GM21515 (cell line): ENCODE data around the gene SPRED2.
A peak's percentile ranks its signal among the peaks of the same experiment; 100 is the strongest.

Source experiments
- ATAC-seq: cut with Tn5 transposase; IDR thresholded peaks from one replicate; pipeline ENCODE4 v1.9.1; 2021; ENCODE audit not compliant: unreplicated experiment

The SPRED2 gene, protein sequence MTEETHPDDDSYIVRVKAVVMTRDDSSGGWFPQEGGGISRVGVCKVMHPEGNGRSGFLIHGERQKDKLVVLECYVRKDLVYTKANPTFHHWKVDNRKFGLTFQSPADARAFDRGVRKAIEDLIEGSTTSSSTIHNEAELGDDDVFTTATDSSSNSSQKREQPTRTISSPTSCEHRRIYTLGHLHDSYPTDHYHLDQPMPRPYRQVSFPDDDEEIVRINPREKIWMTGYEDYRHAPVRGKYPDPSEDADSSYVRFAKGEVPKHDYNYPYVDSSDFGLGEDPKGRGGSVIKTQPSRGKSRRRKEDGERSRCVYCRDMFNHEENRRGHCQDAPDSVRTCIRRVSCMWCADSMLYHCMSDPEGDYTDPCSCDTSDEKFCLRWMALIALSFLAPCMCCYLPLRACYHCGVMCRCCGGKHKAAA

DNA sequence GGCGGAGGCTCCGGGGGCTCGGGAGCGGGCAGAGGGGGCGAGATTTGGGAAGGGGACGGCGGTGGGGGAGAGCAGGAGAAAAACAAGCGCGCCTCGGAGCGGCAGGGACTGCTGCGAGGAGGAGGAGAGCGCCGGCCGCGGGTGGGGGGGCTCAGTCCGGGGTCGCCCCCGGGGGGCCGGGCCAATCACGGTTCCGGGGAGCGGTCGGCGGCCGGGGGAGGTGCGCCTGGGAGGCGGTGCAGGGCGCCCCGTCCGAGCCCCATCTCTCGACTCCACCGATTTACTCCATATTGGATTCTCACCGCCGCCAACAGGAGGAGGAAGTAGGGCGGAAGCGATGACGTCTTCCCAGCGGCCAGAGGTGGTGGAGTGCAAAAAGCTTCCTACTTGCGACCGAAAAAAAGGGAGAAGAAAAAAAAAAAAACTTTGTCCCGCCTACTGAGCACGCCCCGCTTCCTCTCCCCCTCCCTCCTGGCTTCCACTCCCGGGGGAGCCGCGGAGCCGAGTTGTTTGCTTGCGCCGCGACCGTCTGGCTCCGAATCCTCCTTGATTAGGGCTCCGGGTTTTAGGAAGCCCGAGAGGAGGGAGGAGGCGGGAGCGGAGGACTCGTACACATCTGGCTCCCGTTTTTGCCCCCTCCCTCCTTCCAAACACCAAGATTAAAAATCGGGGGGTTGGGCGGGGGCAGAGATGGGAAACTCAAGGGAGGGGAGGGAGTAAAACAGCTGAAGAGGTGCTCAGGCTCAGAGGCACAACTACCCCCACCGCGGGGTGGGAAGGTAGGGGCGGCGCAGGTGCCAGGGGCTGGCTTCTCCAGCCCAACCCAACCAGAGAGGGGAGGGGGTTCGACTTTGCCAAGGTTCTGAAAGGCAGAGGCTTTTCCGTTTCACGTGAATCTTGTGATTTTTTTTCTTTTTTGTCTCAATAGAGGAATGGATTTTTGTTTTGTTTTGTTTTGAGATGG is at the start of gene SPRED2:
SPRED2 (minus strand) TSS at position 373 of the 964 bp plus-strand sequence. CDS start 612 bp downstream, outside the sequence.
- ATAC-seq, result peak; percentile 30

GRCh38 chr2:65481961-65482360 is 49.6 kb upstream of the SPRED2 start:
- ATAC-seq, result no peak

GRCh38 chr2:65479524-65479923 is 47.1 kb upstream of the SPRED2 start:
- no peak for ATAC-seq

DNA sequence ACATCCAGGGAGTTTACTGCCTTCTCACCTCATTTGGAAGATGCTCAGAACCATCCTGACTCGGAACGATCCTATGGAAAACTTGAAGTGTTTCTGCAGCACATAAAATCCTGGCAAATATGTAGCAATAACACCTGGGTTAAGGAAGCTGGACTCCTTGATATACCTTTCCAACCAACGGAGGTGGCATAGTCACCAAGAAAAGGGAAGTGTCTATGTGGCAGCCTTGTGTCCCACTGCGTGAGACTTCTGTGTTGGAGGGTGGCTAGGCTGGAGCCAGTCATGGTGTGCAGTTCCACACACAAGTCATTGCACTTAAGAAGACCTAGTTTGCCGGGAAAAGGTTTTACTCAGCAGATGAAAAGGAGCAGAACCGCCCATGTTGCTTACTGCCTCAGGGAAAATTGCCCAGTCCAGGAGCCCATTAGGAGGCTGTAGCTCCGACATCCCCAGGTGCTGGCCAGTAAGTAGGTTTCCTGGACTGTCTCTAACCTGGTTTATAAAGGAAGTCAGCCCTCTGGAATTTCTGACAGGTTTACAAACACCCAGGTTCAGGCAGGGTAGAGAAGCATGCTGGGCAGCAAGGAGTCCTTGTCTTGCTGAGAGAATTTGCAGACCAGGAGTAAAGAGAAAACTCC is 46.2 kb upstream of the SPRED2 start:
- ATAC-seq, result no peak

DNA sequence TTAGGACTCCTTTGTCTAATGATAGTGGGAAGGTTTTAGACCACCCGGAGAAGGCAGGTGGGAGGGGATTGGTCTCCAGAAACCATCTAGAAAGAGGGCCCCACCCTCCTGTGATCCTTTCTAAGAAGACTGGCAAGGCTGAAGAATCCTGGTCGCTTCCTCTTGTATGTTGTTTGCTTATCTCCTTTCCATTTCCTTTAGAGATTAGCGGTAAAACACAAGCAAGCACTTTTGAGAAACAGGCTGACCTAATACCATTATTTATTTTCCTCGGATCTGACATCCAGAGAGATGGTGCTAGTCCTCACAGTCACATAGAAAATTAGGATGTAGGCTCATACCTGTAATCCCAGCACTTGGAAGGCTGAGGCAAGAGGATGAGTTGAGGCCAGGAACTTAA is 45.2 kb upstream of the SPRED2 start:
- no peak for ATAC-seq

DNA sequence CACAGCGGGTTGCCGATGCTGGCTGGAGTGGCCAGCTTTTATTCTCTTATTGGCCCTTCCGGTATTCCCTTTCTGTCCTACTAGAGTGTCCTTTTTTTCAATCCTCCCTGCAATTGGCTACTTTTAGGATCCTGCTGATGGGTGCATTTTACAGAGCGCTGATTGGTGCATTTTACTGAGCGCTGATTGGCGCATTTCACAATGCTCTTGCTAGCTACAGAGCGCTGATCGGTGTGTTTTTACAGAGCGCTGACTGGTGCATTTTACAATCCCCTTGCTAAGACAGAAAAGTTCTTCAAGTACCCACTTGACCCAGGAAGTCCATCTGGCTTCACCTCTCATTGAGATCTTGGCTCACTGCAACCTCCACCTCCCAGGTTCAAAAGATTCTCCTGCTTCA is 44.4 kb upstream of the SPRED2 start:
- no peak for ATAC-seq

- ATAC-seq, result no peak
Observed at GRCh38 chr2:65475000-65475399, 42.6 kb upstream of the SPRED2 start.

GRCh38 chr2:65473045-65473444 is 40.6 kb upstream of the SPRED2 start:
- ATAC-seq, result no peak

DNA sequence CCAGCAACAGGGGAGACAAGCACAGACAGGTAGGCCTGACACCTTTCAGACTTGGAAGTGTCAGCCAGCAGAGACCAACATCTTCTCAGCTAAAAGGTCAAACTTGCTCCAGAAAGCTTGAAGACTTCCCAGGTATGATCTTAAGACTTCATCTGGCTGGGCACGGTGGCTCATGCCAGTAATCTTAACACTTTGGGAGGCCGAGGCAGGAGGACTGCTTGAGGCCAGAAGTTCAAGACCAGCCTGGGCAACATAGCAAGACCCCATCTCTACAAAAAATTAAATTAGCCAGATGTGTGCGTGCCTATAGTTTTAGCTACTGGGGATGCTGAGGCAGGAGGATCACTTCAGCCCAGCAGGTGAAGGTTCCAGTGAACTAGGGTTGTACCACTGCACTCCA is 39.0 kb upstream of the SPRED2 start:
- no peak for ATAC-seq

DNA sequence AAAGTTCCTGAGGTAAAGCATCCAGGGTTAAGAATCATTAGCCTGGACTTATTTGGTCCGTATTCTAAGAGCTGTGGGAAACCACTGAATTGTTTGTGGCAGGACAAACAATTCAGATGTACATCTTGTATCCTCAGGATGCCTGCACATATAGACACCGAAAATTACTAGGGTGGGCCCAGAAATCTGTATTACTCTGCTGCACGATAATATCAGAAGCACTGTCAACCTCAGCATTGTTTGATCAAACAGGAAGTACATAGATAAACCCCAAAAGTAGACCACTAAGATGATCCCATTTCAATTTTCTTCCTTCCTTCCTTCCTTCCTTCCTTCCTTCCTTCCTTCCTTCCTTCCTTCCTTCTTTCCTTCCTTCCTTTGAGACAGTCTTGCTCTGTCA is 34.2 kb upstream of the SPRED2 start:
- no peak for ATAC-seq

DNA sequence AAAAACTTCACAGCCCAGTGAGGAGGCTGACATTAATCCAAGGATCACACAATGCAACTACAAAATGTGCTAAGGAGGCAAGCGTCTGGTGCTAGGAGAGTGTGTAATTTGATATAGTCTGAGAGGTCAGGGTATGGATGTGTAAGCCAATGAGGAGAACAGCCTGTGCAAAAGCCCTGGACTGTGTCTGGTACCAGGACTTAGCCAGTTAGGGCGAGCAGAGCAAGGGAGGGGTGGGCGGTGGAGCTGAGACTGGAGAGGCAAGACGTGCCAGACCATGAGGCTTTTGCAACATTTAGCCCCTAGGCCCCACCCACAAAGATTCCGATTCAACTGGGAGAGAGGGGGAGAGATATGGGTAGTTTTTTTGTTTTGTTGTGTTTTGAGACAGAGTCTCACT is 33.5 kb upstream of the SPRED2 start:
- ATAC-seq, result no peak

DNA sequence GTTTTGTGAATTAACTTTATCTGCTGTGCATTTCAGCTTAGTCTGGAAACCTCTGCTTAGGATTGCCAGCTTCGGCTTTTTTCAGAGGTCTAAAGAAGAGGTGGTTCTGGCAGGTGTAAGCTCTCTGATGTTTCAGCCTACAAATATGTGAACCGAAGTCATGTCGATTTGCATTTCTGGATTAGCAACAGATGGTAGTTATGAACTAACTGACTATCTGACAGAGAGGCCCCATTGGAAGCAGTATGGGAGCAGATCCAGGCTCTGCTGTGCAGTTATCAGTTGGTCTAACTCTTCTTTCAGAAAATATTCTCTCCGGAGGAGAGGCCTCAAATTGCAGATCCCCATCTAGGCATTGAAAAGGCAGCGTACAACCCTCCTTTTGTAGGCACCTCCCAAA is 32.7 kb upstream of the SPRED2 start:
- ATAC-seq, result no peak

DNA sequence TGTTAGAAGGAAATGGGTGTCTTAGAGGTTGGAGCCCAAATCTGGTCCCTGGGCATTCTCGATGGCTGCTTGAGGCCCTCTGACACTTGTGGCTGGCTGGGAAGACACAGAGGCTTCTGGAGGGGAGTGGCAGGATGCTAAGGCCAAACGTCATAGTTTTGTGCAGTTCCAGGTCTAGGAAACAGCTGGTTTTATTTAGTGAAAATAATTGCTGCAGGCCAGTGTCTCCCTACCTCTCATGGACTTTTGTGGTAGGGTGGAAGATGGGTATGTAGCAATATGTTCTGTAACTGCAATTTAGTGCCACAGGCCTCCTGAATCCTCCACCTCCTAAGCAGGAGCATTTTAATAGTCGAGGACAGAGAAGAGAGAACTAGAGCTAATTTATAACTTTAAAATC is 32.2 kb upstream of the SPRED2 start:
- ATAC-seq, result no peak

DNA sequence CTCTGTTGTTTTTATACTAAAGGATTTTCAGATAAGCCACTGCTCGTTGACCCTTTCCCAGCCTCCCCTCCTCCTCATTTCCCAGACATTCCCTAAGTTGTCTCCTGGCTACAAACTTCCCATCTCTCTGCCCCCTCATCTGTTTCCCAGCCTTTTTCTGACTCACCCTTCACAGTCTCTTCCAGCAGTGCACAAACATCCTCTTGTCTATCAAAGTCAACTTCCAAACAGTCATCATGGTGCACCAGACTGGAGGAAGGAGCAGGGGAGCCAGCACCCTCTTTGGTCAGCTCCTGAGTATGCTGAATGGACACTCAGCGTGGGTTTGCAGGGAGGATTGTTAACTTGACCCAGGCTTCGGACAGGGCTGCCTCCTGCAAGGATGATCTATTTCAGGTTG is 26.6 kb upstream of the SPRED2 start:
- ATAC-seq, result no peak

GRCh38 chr2:65456886-65457285 is 24.5 kb upstream of the SPRED2 start:
- ATAC-seq, result no peak

GRCh38 chr2:65456064-65456463 is 23.7 kb upstream of the SPRED2 start:
- ATAC-seq, result no peak

DNA sequence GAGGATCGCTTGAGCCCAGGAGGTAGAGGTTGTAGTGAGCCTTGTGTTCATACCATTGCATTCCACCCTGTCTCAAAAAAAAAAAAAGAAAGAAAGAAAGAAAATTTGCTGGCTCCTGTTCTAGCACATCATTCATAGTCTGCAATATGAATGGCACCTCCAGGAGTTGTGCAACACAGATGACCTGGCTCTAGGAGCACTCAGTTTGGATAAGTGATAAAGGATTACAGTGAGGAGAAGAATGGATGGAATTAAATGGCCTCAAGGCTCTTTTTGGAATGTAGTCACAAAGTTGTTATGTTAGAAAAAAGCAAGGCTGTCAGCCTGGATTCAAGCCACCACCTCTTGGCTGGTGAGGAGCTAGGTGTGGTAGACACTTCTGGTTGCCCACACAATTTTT is 21.5 kb upstream of the SPRED2 start:
- no peak for ATAC-seq

- no peak for ATAC-seq
Observed at GRCh38 chr2:65452150-65452895, 19.9 kb upstream of the SPRED2 start.

DNA sequence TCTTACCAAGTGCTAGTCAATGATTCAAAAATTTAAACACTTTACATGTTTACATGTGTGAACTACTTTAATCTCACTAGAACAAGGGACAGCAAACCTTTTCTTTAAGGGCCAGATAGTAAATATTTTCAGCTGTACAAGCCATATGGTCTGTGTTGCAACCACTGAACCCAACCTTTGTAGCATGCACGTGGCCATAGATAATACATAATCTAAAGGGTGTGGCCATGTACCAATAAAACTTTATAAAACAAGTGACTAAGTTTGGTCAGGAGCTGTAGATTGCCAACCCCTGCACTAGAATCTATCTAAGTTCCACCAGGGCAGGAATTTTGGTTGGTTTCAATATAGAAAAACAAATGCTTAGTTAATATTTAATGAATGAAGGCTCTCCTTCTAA is 18.4 kb upstream of the SPRED2 start:
- ATAC-seq, result no peak

DNA sequence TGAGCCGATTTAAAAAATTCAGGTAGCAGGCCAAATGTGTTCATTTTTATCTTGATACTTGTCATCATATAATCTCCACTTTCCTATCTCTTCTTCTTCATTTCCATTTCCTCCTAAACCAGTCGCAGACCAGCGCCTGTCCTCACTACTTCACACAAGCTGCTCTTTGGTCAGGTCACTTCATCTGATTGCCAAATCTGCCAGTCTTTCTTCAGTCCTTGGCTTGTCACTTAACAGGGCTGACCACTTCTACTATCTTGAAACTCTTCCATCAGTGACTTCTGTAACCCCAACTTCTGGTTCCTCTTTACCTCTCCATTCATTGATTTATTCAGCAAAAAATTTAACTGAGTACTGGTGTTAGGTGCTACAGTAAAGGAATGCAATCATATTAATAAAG is 18.0 kb upstream of the SPRED2 start:
- no peak for ATAC-seq
